CD4-positive, alpha-beta memory T cell (primary cell): ENCODE data around the gene ZNF784. TPM values are rescaled to one million over a fixed set of nuclear protein-coding genes. Genes with fewer than 3 reads are reported as not detected.

ENCODE experiments used
- CTCF ChIA-PET: fragments of 350-600 bp; sonication (Branson Sonifier 250); formaldehyde crosslinking; loops from one replicate; lab custom pipeline; 2021; ENCODE audit warnings: inconsistent platforms; ENCODE audit not compliant: partially characterized antibody; lab: Charles Lee
- POLR2A ChIA-PET: fragments of 350-600 bp; sonication (Branson Sonifier 250); formaldehyde crosslinking; loops from one replicate; lab custom pipeline; 2021; ENCODE audit not compliant: partially characterized antibody; lab: Charles Lee
- DNase-seq, 5 donors: peaks; one replicate each; pipeline versions ENCODE4 v3.0.0 to v3.0.0-alpha.2; 2020 to 2022; ENCODE audit warnings: mixed read lengths in 1 of 5
- H3K27ac ChIP-seq: one replicate; pipeline ENCODE4 v1.7.0; 2013; ENCODE audit warnings: low read depth, low read length
- H3K27me3 ChIP-seq: 2 replicates; pipeline ENCODE4 v1.7.0; 2013; ENCODE audit warnings: mild to moderate bottlenecking, low read length, moderate library complexity; ENCODE audit not compliant: insufficient read depth
- H3K36me3 ChIP-seq: 2 replicates; pipeline ENCODE4 v1.7.0; 2013; ENCODE audit warnings: mild to moderate bottlenecking, low read length, moderate library complexity; ENCODE audit not compliant: insufficient read depth
- H3K4me1 ChIP-seq: 2 replicates; pipeline ENCODE4 v1.7.0; 2013; ENCODE audit warnings: mild to moderate bottlenecking, low read length, moderate library complexity; ENCODE audit not compliant: insufficient read depth
- H3K4me3 ChIP-seq, 2 donors: one replicate each; pipeline ENCODE4 v1.7.0; 2013; ENCODE audit warnings: low read length in 2 of 2, mild to moderate bottlenecking in 1 of 2
- H3K9me3 ChIP-seq, 2 donors: one replicate each; pipeline ENCODE4 v1.7.0; 2013; ENCODE audit warnings: low read length in 2 of 2, control low read depth in 1 of 2; ENCODE audit not compliant: control insufficient read depth in 1 of 2
- H3K27ac Mint-ChIP-seq, 7 donors: one replicate each; pipeline ENCODE4 v1.8.0; 2020 to 2021; ENCODE audit warnings: mixed read lengths in 7 of 7, mild to moderate bottlenecking in 6 of 7, inconsistent platforms in 3 of 7, moderate library complexity in 3 of 7
- H3K27me3 Mint-ChIP-seq, 2 donors: one replicate each; pipeline ENCODE4 v1.8.0; 2020 to 2021; ENCODE audit warnings: mixed read lengths in 2 of 2
- H3K36me3 Mint-ChIP-seq, 2 donors: one replicate each; pipeline ENCODE4 v1.8.0; 2020 to 2021; ENCODE audit warnings: mixed read lengths in 2 of 2, inconsistent platforms in 1 of 2, mild to moderate bottlenecking in 1 of 2
- H3K4me1 Mint-ChIP-seq, 4 donors: one replicate each; pipeline ENCODE4 v1.8.0; 2020 to 2021; ENCODE audit warnings: mixed read lengths in 4 of 4, mild to moderate bottlenecking in 1 of 4
- H3K4me3 Mint-ChIP-seq, 8 donors: one replicate each; pipeline ENCODE4 v1.8.0; 2020 to 2021; ENCODE audit warnings: mixed read lengths in 8 of 8, mild to moderate bottlenecking in 7 of 8, moderate library complexity in 6 of 8, inconsistent platforms in 3 of 8
- H3K9me3 Mint-ChIP-seq, 8 donors: one replicate each; pipeline ENCODE4 v1.8.0; 2020 to 2021; ENCODE audit warnings: mixed read lengths in 8 of 8, mild to moderate bottlenecking in 5 of 8, inconsistent platforms in 3 of 8, moderate library complexity in 1 of 8
- intact Hi-C: fragments of 100-400 bp; cut with micrococcal nuclease; formaldehyde crosslinking; loops from one replicate; pipeline ENCODE4 v1.15.1; 2023
- polyA plus RNA-seq, 2 donors: library from polyadenylated mRNA; unstranded; fragments of 300-500 nt; fragmentation: Illumina TruSeq; gene quantifications; one replicate each; pipeline ENCODE4 v1.2.3, GENCODE V29; 2021
- total RNA-seq, 2 experiments: library from RNA; stranded (reverse); gene quantifications; one replicate each; pipeline ENCODE4 v1.2.3, GENCODE V29; 2021

ZNF784 gene
- total and polyA plus RNA-seq, 4 experiments from 2014 or later = 1.7 to 7.4 (median 4.7) TPM

- Mint-ChIP-seq H3K36me3 (peaks cover 14 to 22% of the 10 kb centered on the region in 2 donors), H3K4me1 (peaks cover 36 to 71% (median 53%) of the 10 kb centered on the region in 4 donors), H3K4me3 (peak overlapping the region; percentile 82 to 94 (median 88)), H3K27me3 (no peaks in the 10 kb centered on the region), H3K9me3 (peaks cover 0 to 1% (median 0%) of the 10 kb centered on the region in 8 donors), H3K27ac (peak overlapping the region; percentile 79 to 95 (median 92))
- Histone ChIP-seq H3K36me3 (peaks cover 7% of the 10 kb centered on the region), H3K27ac (peak overlapping the region; percentile 69), H3K27me3 (no peaks in the 10 kb centered on the region), H3K4me1 (peaks cover 51% of the 10 kb centered on the region), H3K4me3 (peak overlapping the region; percentile 78 to 83), H3K9me3 (no peaks in the 10 kb centered on the region)
- peak in 2 of 5 donors; percentile 37 to 67 for DNase-seq
- intact Hi-C loops = loop anchor here (5.0 kb wide), 3 partner anchors 34 to 524 kb away; partner anchors contain the start of genes PPP1R12C, UBE2S and ZNF865
- ChIA-PET CTCF (interaction anchor here (0.6 to 1.9 kb wide), 5 partner anchors 9 to 15 kb away, joined by 3 to 10 read pairs (median 4); no protein-coding TSS in a partner anchor), POLR2A (interaction anchor here (1.2 to 9.9 kb wide), 14 partner anchors 8 to 1452 kb away, joined by 3 to 91 read pairs (median 10); partner anchors contain the start of genes FIZ1, MBOAT7, U2AF2 and ZNF524)
These were observed 17.2 kb upstream of the ZNF784 start for GRCh38 chr19:55641426-55642152.

GRCh38 chr19:55640577-55641425, 16.4 kb upstream of the ZNF784 start, which contains the start of gene ZNF580:
Gene ZNF580 (plus strand): TSS chr19:55641002. CDS start chr19:55642509, 1,507 bp downstream.
- Mint-ChIP-seq H3K9me3 (peaks cover 0 to 1% (median 0%) of the 10 kb centered on the region in 8 donors), H3K27me3 (no peaks in the 10 kb centered on the region), H3K36me3 (peaks cover 14 to 30% of the 10 kb centered on the region in 2 donors), H3K4me1 (peaks cover 44 to 78% (median 61%) of the 10 kb centered on the region in 4 donors), H3K27ac (peak within 1 kb of the TSS; percentile 79 to 95 (median 94)), H3K4me3 (peak within 1 kb of the TSS; percentile 82 to 94 (median 88))
- peaks cover 7% of the 10 kb centered on the region for H3K36me3 ChIP-seq
- no peaks in the 10 kb centered on the region for H3K9me3 ChIP-seq
- peak within 1 kb of the TSS; percentile 69 for H3K27ac ChIP-seq
- intact Hi-C loops = loop anchor here (1.0 to 5.0 kb wide), 4 partner anchors 8 to 524 kb away; partner anchors contain the start of genes PPP1R12C, UBE2S and ZNF865
- H3K4me3 ChIP-seq = peak within 1 kb of the TSS; percentile 78 to 83
- POLR2A ChIA-PET = interaction anchor here (1.0 to 9.9 kb wide), 6 partner anchors 13 to 1773 kb away, joined by 3 to 91 read pairs (median 6); partner anchors contain the start of genes FIZ1, ISOC2, MYADM and U2AF2
- peak; percentile 35 to 66 (median 54) for DNase-seq
- CTCF ChIA-PET = interaction anchor here (1.0 to 3.0 kb wide), 4 partner anchors 9 to 173 kb away, joined by 3 to 12 read pairs (median 5); no protein-coding TSS in a partner anchor
- H3K4me1 ChIP-seq = peaks cover 59% of the 10 kb centered on the region
- H3K27me3 ChIP-seq = no peaks in the 10 kb centered on the region

- peak overlapping the region in 1 of 2 donors; percentile 83 for H3K4me3 ChIP-seq
- Mint-ChIP-seq H3K27me3 (no peaks in the 10 kb centered on the region), H3K4me1 (peaks cover 48 to 79% (median 64%) of the 10 kb centered on the region in 4 donors), H3K27ac (peak overlapping the region; percentile 75 to 95 (median 93)), H3K4me3 (peak overlapping the region; percentile 68 to 82 (median 77)), H3K9me3 (peaks cover 0 to 2% (median 0%) of the 10 kb centered on the region in 8 donors), H3K36me3 (peaks cover 10 to 31% of the 10 kb centered on the region in 2 donors)
- ChIA-PET CTCF (interaction anchor here (0.9 to 3.0 kb wide), 6 partner anchors 9 to 172 kb away, joined by 3 to 12 read pairs (median 4); partner anchors contain the start of gene ZNF865), POLR2A (interaction anchor here (0.7 to 9.9 kb wide), 8 partner anchors 9 to 1772 kb away, joined by 3 to 91 read pairs (median 4); partner anchors contain the start of genes FIZ1, ISOC2, MYADM and U2AF2)
- no peaks in the 10 kb centered on the region for H3K27me3 ChIP-seq
- peaks cover 3% of the 10 kb centered on the region for H3K36me3 ChIP-seq
- intact Hi-C loops = loop anchor here (1.0 to 5.0 kb wide), 4 partner anchors 8 to 523 kb away; partner anchors contain the start of genes PPP1R12C, UBE2S and ZNF865
- DNase-seq = peak; percentile 73 to 80 (median 74)
- peak overlapping the region; percentile 69 for H3K27ac ChIP-seq
- H3K9me3 ChIP-seq = no peaks in the 10 kb centered on the region
- H3K4me1 ChIP-seq = peaks cover 65% of the 10 kb centered on the region
These were observed 15.7 kb upstream of the ZNF784 start for GRCh38 chr19:55640043-55640576.

GRCh38 chr19:55638864-55639359, 14.5 kb upstream of the ZNF784 start:
- Mint-ChIP-seq H3K4me3 (peak overlapping the region in 7 of 8 donors; percentile 40 to 88 (median 64)), H3K27me3 (no peaks in the 10 kb centered on the region), H3K9me3 (peaks cover 0 to 4% (median 0%) of the 10 kb centered on the region in 8 donors), H3K4me1 (peaks cover 52 to 80% (median 64%) of the 10 kb centered on the region in 4 donors), H3K27ac (peak overlapping the region; percentile 53 to 95 (median 88)), H3K36me3 (peaks cover 14 to 32% of the 10 kb centered on the region in 2 donors)
- ChIA-PET CTCF (interaction anchor here (0.7 to 3.8 kb wide), 6 partner anchors 12 to 135 kb away, joined by 3 to 17 read pairs (median 3); no protein-coding TSS in a partner anchor), POLR2A (interaction anchor here (1.0 to 9.9 kb wide), 5 partner anchors 9 to 39 kb away, joined by 3 to 91 read pairs (median 30); partner anchors contain the start of genes CCDC106, FIZ1, U2AF2 and ZNF524)
- peak; percentile 51 to 76 (median 54) for DNase-seq
- H3K4me1 ChIP-seq = peaks cover 59% of the 10 kb centered on the region
- no peaks in the 10 kb centered on the region for H3K36me3 ChIP-seq
- no peaks in the 10 kb centered on the region for H3K27me3 ChIP-seq
- no peaks in the 10 kb centered on the region for H3K9me3 ChIP-seq
- H3K4me3 ChIP-seq = no peak overlapping the region
- H3K27ac ChIP-seq = no peak overlapping the region
- intact Hi-C loops = loop anchor here (10.0 kb wide), 1 partner anchor 384 kb away; the partner anchor contains the start of gene PPP6R1

- peak overlapping the region in 6 of 7 donors; percentile 11 to 100 (median 68) for H3K27ac Mint-ChIP-seq
- H3K9me3 Mint-ChIP-seq = peaks cover 0 to 4% (median 0%) of the 10 kb centered on the region in 8 donors
- ChIA-PET CTCF (interaction anchor here (0.8 to 3.8 kb wide), 9 partner anchors 9 to 170 kb away, joined by 3 to 17 read pairs (median 4); partner anchors contain the start of gene ZNF865), POLR2A (interaction anchor here (0.7 to 9.9 kb wide), 8 partner anchors 10 to 161 kb away, joined by 3 to 91 read pairs (median 9); partner anchors contain the start of genes CCDC106, FIZ1, U2AF2 and ZNF524)
- Histone ChIP-seq H3K9me3 (no peaks in the 10 kb centered on the region), H3K4me3 (no peak overlapping the region), H3K4me1 (peaks cover 59% of the 10 kb centered on the region), H3K27me3 (no peaks in the 10 kb centered on the region), H3K36me3 (no peaks in the 10 kb centered on the region), H3K27ac (no peak overlapping the region)
- H3K4me3 Mint-ChIP-seq = peak overlapping the region in 7 of 8 donors; percentile 52 to 100 (median 72)
- H3K36me3 Mint-ChIP-seq = peaks cover 14 to 28% of the 10 kb centered on the region in 2 donors
- intact Hi-C loops = loop anchor here (10.0 kb wide), 1 partner anchor 383 kb away; the partner anchor contains the start of gene PPP6R1
- H3K4me1 Mint-ChIP-seq = peaks cover 47 to 76% (median 59%) of the 10 kb centered on the region in 4 donors
- no peaks in the 10 kb centered on the region for H3K27me3 Mint-ChIP-seq
- peak in 1 of 5 donors; percentile 16 for DNase-seq
These were observed 13.2 kb upstream of the ZNF784 start for GRCh38 chr19:55637534-55637933.
